LNCaP clone FGC (cell line): Measurements from ENCODE around the gene RARG.

Experiments used
- DNase-seq: peaks from one replicate; pipeline ENCODE4 v3.0.0-alpha.2; 2011; ENCODE audit warnings: low read depth
- H3K4me3 ChIP-seq: 2 replicates; pipeline ENCODE4 v1.5.1; 2011; ENCODE audit warnings: mild to moderate bottlenecking, low read depth, low read length, control low read depth
- CTCF ChIP-seq: IDR thresholded peaks from 2 replicates; pipeline ENCODE4 v1.5.1; 2012; ENCODE audit warnings: mild to moderate bottlenecking; ENCODE audit not compliant: control insufficient read depth, insufficient read depth; ENCODE audit errors: extremely low read depth

Gene RARG

GRCh38 chr12:53227341-53227740 lies 4.7 kb downstream of the RARG start:
- no peak overlapping the region for H3K4me3 ChIP-seq
- DNase-seq, result no peak
- no peak for TF ChIP-seq CTCF

DNA sequence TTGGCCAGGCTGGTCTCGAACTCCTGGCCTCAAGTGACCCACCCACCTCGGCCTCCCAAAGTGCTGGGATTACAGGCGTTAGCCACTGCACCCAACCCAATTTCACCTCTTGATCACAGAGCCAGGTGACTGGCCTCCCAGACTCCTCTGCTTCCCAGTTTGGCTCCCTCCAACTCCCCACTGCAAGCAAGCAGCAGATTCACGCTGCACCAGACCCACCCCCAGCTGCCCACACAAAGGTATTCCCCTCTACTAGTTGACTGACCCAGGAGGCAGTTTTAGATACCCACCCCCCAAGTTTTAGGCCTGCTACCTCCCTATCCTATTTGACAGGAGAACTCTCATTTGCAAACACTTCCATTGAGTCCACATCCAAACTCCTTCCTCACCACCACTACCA lies 5.2 kb downstream of the RARG start:
- no peak for TF ChIP-seq CTCF
- DNase-seq, result no peak
- no peak overlapping the region for H3K4me3 ChIP-seq

- TF ChIP-seq CTCF, result no peak
- no peak overlapping the region for H3K4me3 ChIP-seq
- DNase-seq, result no peak
These were observed 6.2 kb downstream of the RARG start for GRCh38 chr12:53225635-53226424.

DNA sequence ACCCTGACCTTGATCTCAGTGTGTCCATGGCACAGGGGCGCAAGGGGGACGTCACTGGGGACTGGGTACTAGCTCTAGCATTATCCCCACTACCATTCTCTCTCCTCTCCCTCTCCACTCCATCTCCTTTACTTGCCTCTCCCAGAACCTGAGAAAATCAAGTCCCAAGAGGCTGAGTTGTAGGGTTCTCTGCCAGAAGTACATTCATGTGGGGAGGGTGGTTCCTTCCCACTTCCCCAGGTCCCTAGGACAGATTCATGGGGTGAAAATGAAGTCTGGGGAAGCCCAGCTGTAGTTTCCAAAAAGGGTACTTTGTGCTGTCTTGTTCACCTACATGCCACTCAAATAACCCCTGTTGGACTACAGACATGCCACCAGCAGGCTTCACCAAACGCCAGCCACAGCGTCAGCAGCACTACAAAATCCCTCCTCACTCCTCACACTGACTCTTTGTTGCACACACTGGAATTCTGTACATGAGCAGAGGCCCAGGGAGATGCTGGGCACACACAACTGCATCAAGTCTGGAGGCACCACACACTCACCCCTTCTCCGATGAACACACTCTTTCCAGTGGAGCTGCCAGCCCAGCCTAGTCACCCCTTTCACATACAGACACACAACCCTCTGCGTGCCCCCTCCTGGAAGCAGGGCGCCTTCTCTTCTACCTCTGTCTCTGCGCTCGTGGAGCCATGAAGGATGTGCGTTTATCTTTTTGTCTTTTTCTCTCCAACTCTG lies 6.9 kb downstream of the RARG start:
- TF ChIP-seq CTCF, result no peak
- DNase-seq, result no peak
- no peak overlapping the region for H3K4me3 ChIP-seq

DNA sequence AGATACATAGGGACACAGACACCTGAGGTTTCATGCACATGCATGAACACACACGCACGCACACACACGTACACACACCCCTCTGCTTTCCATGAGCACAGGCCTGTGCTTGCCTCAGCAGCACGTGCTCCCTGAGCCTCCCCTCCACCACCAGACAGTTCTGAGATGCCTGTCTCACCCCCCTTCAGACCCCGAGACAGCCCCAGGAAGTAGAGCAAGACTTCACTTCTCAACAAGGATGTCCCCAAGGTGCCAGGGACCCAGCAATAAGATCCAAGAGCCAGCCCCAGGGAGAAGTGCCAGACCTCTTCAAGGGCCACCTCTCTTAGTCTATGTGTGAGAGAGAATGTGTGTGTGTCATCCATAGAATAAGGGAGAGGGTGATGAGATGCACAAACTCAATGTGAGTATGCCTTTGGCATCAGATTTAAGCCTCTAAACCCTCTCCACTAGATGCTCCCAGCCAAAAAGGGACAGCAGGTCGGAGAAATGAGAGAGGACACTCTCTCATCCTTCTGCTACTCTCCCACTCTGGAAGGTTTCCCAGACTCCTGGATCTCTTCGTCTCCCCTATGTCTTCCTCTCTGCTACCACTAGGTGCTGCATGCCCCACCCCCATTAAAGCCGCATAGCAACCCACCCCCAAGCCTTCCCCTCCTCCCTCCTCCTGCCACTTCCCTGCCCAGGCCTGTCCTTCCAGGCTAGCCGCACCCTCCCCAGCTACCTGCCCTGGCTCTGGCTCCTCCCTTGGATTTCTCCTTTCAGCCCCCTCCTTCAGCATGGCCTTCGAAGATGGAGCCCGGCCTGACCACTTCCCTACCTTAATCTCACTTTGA lies 7.7 kb downstream of the RARG start:
- no peak for DNase-seq
- H3K4me3 ChIP-seq, result no peak overlapping the region
- TF ChIP-seq CTCF, result 0 out of 2 replicates have a peak, but pooled peaks have one; percentile 3

DNA sequence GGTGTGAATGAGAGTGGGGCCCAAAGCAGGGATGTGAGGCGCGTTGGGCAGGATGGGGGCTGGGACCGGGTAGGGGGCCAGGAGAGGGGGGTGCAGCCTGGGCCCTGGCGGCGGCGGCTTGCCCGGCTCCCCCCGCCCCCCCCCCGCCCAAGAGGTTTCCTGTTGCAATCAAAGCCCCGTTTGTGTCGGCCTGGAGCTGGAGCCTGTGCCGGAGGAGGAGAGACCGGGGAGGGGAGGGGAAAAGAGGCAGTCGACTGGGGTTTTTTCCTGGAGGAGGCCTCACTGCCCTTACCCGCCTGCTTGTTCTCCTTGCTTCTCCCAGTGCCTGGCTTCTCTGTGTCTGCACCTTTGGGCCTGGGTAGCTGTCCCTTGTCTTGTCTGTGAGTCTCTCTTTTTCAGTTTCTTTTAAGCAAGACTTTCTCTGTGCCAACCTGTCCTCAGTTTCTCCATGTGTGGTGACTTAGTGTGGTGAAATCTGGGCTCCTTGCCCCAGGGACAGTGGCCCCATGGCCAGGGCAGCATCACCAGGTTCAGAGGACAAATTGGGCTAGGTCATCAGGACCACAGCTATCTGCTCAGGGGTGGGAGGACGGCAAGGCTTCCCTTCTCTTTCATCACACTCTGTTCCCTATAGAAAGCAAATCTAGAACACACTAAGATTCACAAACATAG lies 8.5 kb downstream of the RARG start:
- no peak for TF ChIP-seq CTCF
- no peak overlapping the region for H3K4me3 ChIP-seq
- no peak for DNase-seq
